Neural cell (in vitro differentiated cells): ENCODE data around the gene MCC. TPM values are rescaled to one million over a fixed set of nuclear protein-coding genes. Genes with fewer than 3 reads are reported as not detected.
A peak's percentile ranks its signal among the peaks of the same experiment; 100 is the strongest.

Experiments used
- H2AFZ ChIP-seq: fragments of 200-600, 300-800 bp; sonication (generic), shearing (Covaris generic); 2 replicates; pipeline ENCODE4 v1.6.0; 2014; ENCODE audit warnings: low read depth, mild to moderate bottlenecking, antibody characterized with exemption, low read length, moderate library complexity
- H3F3A ChIP-seq: fragments of 200-600 bp; shearing (Covaris generic); 2 replicates; pipeline ENCODE4 v1.6.1; 2016; ENCODE audit warnings: mild to moderate bottlenecking, moderate library complexity, mixed read lengths, antibody characterized with exemption, low read length; ENCODE audit not compliant: insufficient read depth, poor library complexity, severe bottlenecking
- H3K27ac ChIP-seq: fragments of 200-600, 300-800 bp; sonication (generic), shearing (Covaris generic); 2 replicates; pipeline ENCODE4 v1.5.1; 2014; ENCODE audit warnings: mild to moderate bottlenecking, low read length, moderate library complexity
- H3K27me3 ChIP-seq: fragments of 300-800, 200-600 bp; sonication (generic), shearing (Covaris generic); 2 replicates; pipeline ENCODE4 v1.6.0; 2014; ENCODE audit warnings: mild to moderate bottlenecking, low read depth, low read length, moderate library complexity; ENCODE audit not compliant: insufficient read depth
- H3K36me3 ChIP-seq: fragments of 300-800, 200-600 bp; sonication (generic), shearing (Covaris generic); 2 replicates; pipeline ENCODE4 v1.5.1; 2014; ENCODE audit warnings: mild to moderate bottlenecking, antibody characterized with exemption, low read length, moderate library complexity; ENCODE audit not compliant: insufficient read depth
- H3K4me2 ChIP-seq: fragments of 300-800, 200-600 bp; sonication (generic), shearing (Covaris generic); 2 replicates; pipeline ENCODE4 v1.6.0; 2014; ENCODE audit warnings: mild to moderate bottlenecking, low read length
- H3K4me3 ChIP-seq: fragments of 300-800, 200-600 bp; sonication (generic), shearing (Covaris generic); 2 replicates; pipeline ENCODE4 v1.5.1; 2014; ENCODE audit warnings: mild to moderate bottlenecking, low read length, moderate library complexity
- H3K79me2 ChIP-seq: fragments of 200-600 bp; shearing (Covaris generic); replicated peaks from 2 replicates; pipeline ENCODE4 v1.6.0; 2014; ENCODE audit warnings: mild to moderate bottlenecking, low read length, moderate library complexity; ENCODE audit not compliant: insufficient read depth
- H3K9ac ChIP-seq: fragments of 300-800, 200-600 bp; sonication (generic), shearing (Covaris generic); 2 replicates; pipeline ENCODE4 v1.6.1; 2016; ENCODE audit warnings: mild to moderate bottlenecking, low read length, mixed read lengths
- H3K9me2 ChIP-seq: fragments of 200-600 bp; shearing (Covaris generic); 2 replicates; pipeline ENCODE4 v1.6.1; 2016; ENCODE audit warnings: mild to moderate bottlenecking, low read length, mixed read lengths; ENCODE audit not compliant: insufficient read depth
- H3K9me3 ChIP-seq: fragments of 200-600, 300-800 bp; sonication (generic), shearing (Covaris generic); 2 replicates; pipeline ENCODE4 v1.6.1; 2016; ENCODE audit warnings: mild to moderate bottlenecking, mixed run types, low read length, moderate library complexity, mixed read lengths
- H4K20me1 ChIP-seq: fragments of 200-600 bp; shearing (Covaris generic); 2 replicates; pipeline ENCODE4 v1.6.1; 2016; ENCODE audit warnings: mild to moderate bottlenecking, mixed run types; ENCODE audit not compliant: insufficient read depth
- CTCF ChIP-seq: fragments of 450-650 bp; IDR thresholded peaks from 2 replicates; pipeline ENCODE4 v1.5.1; 2014; ENCODE audit warnings: antibody characterized with exemption, mild to moderate bottlenecking, moderate library complexity; ENCODE audit not compliant: poor library complexity, severe bottlenecking
- EP300 ChIP-seq: fragments of 450-650 bp; conservative IDR thresholded peaks from 2 replicates; pipeline ENCODE4 v1.6.1; 2014; ENCODE audit warnings: antibody characterized with exemption, mild to moderate bottlenecking, moderate library complexity; ENCODE audit not compliant: poor library complexity, severe bottlenecking
- EZH2 ChIP-seq: fragments of 200-600, 300-800 bp; shearing (Covaris generic), sonication (generic); IDR thresholded peaks from 2 replicates; pipeline ENCODE4 v1.6.1; 2014; ENCODE audit warnings: antibody characterized with exemption, low read length, borderline replicate concordance, mild to moderate bottlenecking; ENCODE audit not compliant: insufficient read depth, poor library complexity, severe bottlenecking
- MXI1 ChIP-seq: fragments of 450-650 bp; conservative IDR thresholded peaks from 2 replicates; pipeline ENCODE4 v1.6.1; 2014; ENCODE audit warnings: antibody characterized with exemption, mild to moderate bottlenecking; ENCODE audit not compliant: poor library complexity, severe bottlenecking
- POLR2AphosphoS5 ChIP-seq: IDR thresholded peaks from 2 replicates; pipeline ENCODE4 v1.6.1; 2012
- RAD21 ChIP-seq: fragments of 450-650 bp; conservative IDR thresholded peaks from 2 replicates; pipeline ENCODE4 v1.6.1; 2014; ENCODE audit warnings: antibody characterized with exemption, mild to moderate bottlenecking, moderate library complexity
- REST ChIP-seq: IDR thresholded peaks from 2 replicates; pipeline ENCODE4 v1.6.1; 2012; ENCODE audit warnings: borderline replicate concordance
- SMC3 ChIP-seq: fragments of 450-650 bp; conservative IDR thresholded peaks from 2 replicates; pipeline ENCODE4 v1.6.1; 2014; ENCODE audit warnings: antibody characterized with exemption, mild to moderate bottlenecking, moderate library complexity; ENCODE audit not compliant: poor library complexity
- TAF1 ChIP-seq: IDR thresholded peaks from 2 replicates; pipeline ENCODE4 v1.6.1; 2012; ENCODE audit warnings: low read depth
- polyA plus RNA-seq: library from polyadenylated mRNA; depleted of rRNA; stranded (reverse); fragments of >200 nt; gene quantifications from 2 replicates; pipeline ENCODE4 v1.2.3, GENCODE V29; 2014

MCC gene
- polyA plus RNA-seq, 1 donor from 2014 or later = 2.2 TPM

- Histone ChIP-seq H3F3A (no peaks in the 10 kb centered on the region), H3K36me3 (no peaks in the 10 kb centered on the region), H3K79me2 (no peaks in the 10 kb centered on the region), H3K27me3 (no peaks in the 10 kb centered on the region), H3K27ac (peak overlapping the region; percentile 96), H3K9ac (peak overlapping the region; percentile 22), H3K4me3 (peak overlapping the region; percentile 30), H2AFZ (peak overlapping the region; percentile 15), H4K20me1 (no peaks in the 10 kb centered on the region), H3K4me2 (no peak overlapping the region), H3K9me2 (no peaks in the 10 kb centered on the region), H3K9me3 (no peaks in the 10 kb centered on the region)
- TF ChIP-seq REST (no peak), TAF1 (no peak), EZH2 (no peak), CTCF (peak; percentile 62), RAD21 (peak; percentile 54), SMC3 (peak; percentile 75), EP300 (peak; percentile 47), POLR2AphosphoS5 (peak; percentile 58), MXI1 (no peak)
Measured at GRCh38 chr5:113057557-113057984, 430.7 kb downstream of the MCC start.

- Histone ChIP-seq H3F3A (no peaks in the 10 kb centered on the region), H3K27me3 (no peaks in the 10 kb centered on the region), H3K4me3 (no peak overlapping the region), H4K20me1 (no peaks in the 10 kb centered on the region), H3K9me2 (no peaks in the 10 kb centered on the region), H3K9me3 (no peaks in the 10 kb centered on the region), H2AFZ (peak overlapping the region; percentile 15), H3K27ac (peak overlapping the region; percentile 96), H3K9ac (peak overlapping the region; percentile 22), H3K36me3 (no peaks in the 10 kb centered on the region), H3K79me2 (no peaks in the 10 kb centered on the region), H3K4me2 (no peak overlapping the region)
- TF ChIP-seq MXI1 (no peak), CTCF (no peak), EP300 (no peak), RAD21 (no peak), POLR2AphosphoS5 (no peak), EZH2 (no peak), TAF1 (no peak), REST (no peak)
Measured at GRCh38 chr5:113056988-113057387, 431.3 kb downstream of the MCC start.
